GM23248 (cell line): ENCODE data around the gene MORC4. TPM values are rescaled to one million over a fixed set of nuclear protein-coding genes. Genes with fewer than 3 reads are reported as not detected.
A peak's percentile ranks its signal among the peaks of the same experiment; 100 is the strongest.

ENCODE experiments used
- DNase-seq: peaks from one replicate; pipeline ENCODE4 v3.0.0-alpha.2; 2015
- H2AFZ ChIP-seq: fragments of 200-600 bp; sonication (generic); 2 replicates; pipeline ENCODE4 v1.6.1; 2016; ENCODE audit warnings: antibody characterized with exemption
- H3F3A ChIP-seq: fragments of 200-600 bp; sonication (generic); 2 replicates; pipeline ENCODE4 v1.6.1; 2016; ENCODE audit warnings: mild to moderate bottlenecking, antibody characterized with exemption, mixed run types; ENCODE audit not compliant: insufficient read depth
- H3K27ac ChIP-seq: fragments of 200-600 bp; sonication (generic); 2 replicates; pipeline ENCODE4 v1.5.1; 2016; ENCODE audit warnings: mild to moderate bottlenecking
- H3K27me3 ChIP-seq: fragments of 200-600 bp; sonication (generic); replicated peaks from 2 replicates; pipeline ENCODE4 v1.6.1; 2016; ENCODE audit warnings: mild to moderate bottlenecking; ENCODE audit not compliant: insufficient read depth
- H3K36me3 ChIP-seq: fragments of 200-600 bp; sonication (generic); 2 replicates; pipeline ENCODE4 v1.6.1; 2016; ENCODE audit warnings: low read depth, mild to moderate bottlenecking
- H3K4me1 ChIP-seq: fragments of 200-600 bp; sonication (generic); 2 replicates; pipeline ENCODE4 v1.6.1; 2016; ENCODE audit warnings: mild to moderate bottlenecking; ENCODE audit not compliant: insufficient read depth
- H3K4me2 ChIP-seq: fragments of 200-600 bp; sonication (generic); one replicate; pipeline ENCODE4 v1.6.1; 2016; ENCODE audit warnings: mild to moderate bottlenecking; ENCODE audit not compliant: unreplicated experiment
- H3K4me3 ChIP-seq: fragments of 200-600 bp; sonication (generic); 2 replicates; pipeline ENCODE4 v1.5.1; 2016; ENCODE audit warnings: mild to moderate bottlenecking
- H3K79me2 ChIP-seq: fragments of 200-600 bp; sonication (generic); 2 replicates; pipeline ENCODE4 v1.6.1; 2016; ENCODE audit warnings: mild to moderate bottlenecking; ENCODE audit not compliant: insufficient read depth
- H3K9ac ChIP-seq: fragments of 200-600 bp; sonication (generic); 2 replicates; pipeline ENCODE4 v1.6.1; 2016; ENCODE audit warnings: mild to moderate bottlenecking
- H3K9me2 ChIP-seq: fragments of 200-600 bp; sonication (generic); 2 replicates; pipeline ENCODE4 v1.6.1; 2016; ENCODE audit warnings: mixed run types, mild to moderate bottlenecking, moderate library complexity; ENCODE audit not compliant: insufficient read depth
- H3K9me3 ChIP-seq: fragments of 200-600 bp; sonication (generic); one replicate; pipeline ENCODE4 v1.6.1; 2017; ENCODE audit warnings: low read depth
- H4K20me1 ChIP-seq: fragments of 200-600 bp; sonication (generic); 2 replicates; pipeline ENCODE4 v1.6.0; 2016; ENCODE audit not compliant: insufficient read depth
- EZH2 ChIP-seq: fragments of 200-600 bp; sonication (generic); IDR thresholded peaks from 2 replicates; pipeline ENCODE4 v1.6.1; 2018; ENCODE audit warnings: antibody characterized with exemption, mild to moderate bottlenecking; ENCODE audit not compliant: insufficient read depth, poor library complexity, severe bottlenecking
- EZH2phosphoT487 ChIP-seq: fragments of 200-600 bp; sonication (generic); IDR thresholded peaks from 2 replicates; pipeline ENCODE4 v1.6.1; 2018; ENCODE audit warnings: antibody characterized with exemption, moderate library complexity, mild to moderate bottlenecking, low read depth; ENCODE audit not compliant: insufficient read depth
- WGBS, 2 experiments: methylation state at CpG; one replicate each; pipeline ENCODE4 v1.1.6; 2015 to 2017; ENCODE audit warnings: low lambda C conversion rate in 2 of 2, low coverage in 1 of 2; ENCODE audit errors: missing lambda C conversion rate in 2 of 2; 5-methylcytosine and 5-hydroxymethylcytosine counted together
- in situ Hi-C: fragments of 300-500 bp; cut with MboI; formaldehyde crosslinking; loops from 2 replicates; pipeline ENCODE4 v1.15.0; 2020
- polyA plus RNA-seq: library from polyadenylated mRNA; unstranded; fragments of >200 nt; fragmentation: Nextera tagmentation; extraction: Ambion mirVana; gene quantifications from 2 replicates; pipeline ENCODE4 v1.2.1, GENCODE V29; 2016
- total RNA-seq: library from RNA; depleted of rRNA; stranded (reverse); fragments of >200 nt; shearing (Covaris generic); gene quantifications from 2 replicates; pipeline ENCODE4 v1.2.3, GENCODE V29; 2014

The MORC4 gene
- total and polyA plus RNA-seq, 2 experiments from 2014 or later = 12.3 to 23.7 TPM

- Histone ChIP-seq H3K9ac (no peak overlapping the region), H3K9me3 (no peaks in the 10 kb centered on the region), H3K36me3 (no peaks in the 10 kb centered on the region), H3K27ac (no peak overlapping the region), H3K4me1 (peaks cover 24% of the 10 kb centered on the region), H3K27me3 (no peaks in the 10 kb centered on the region), H3K79me2 (no peaks in the 10 kb centered on the region), H2AFZ (no peak overlapping the region), H3K9me2 (no peaks in the 10 kb centered on the region), H3F3A (peaks cover 9% of the 10 kb centered on the region; the same call in 1 of the 2 replicates), H3K4me2 (no peak overlapping the region), H4K20me1 (no peaks in the 10 kb centered on the region), H3K4me3 (no peak overlapping the region)
- DNase-seq = no peak
- in situ Hi-C loops = no loop called here
- 52 to 58% methylated on average over 2 of the region's 2 CpGs for WGBS, 2 experiments
- no peak for TF ChIP-seq EZH2phosphoT487
- no peak for TF ChIP-seq EZH2
These were observed 100.7 kb downstream of the MORC4 start for GRCh38 chrX:106899276-106899675.

GRCh38 chrX:106898462-106898861 is 101.5 kb downstream of the MORC4 start:
- Histone ChIP-seq H3K9me2 (no peaks in the 10 kb centered on the region), H3K9ac (no peak overlapping the region), H3F3A (peaks cover 9% of the 10 kb centered on the region; the same call in 1 of the 2 replicates), H4K20me1 (no peaks in the 10 kb centered on the region), H3K4me3 (no peak overlapping the region), H3K36me3 (no peaks in the 10 kb centered on the region), H3K4me1 (peaks cover 24% of the 10 kb centered on the region), H3K4me2 (no peak overlapping the region), H3K9me3 (no peaks in the 10 kb centered on the region), H3K27me3 (no peaks in the 10 kb centered on the region), H3K79me2 (no peaks in the 10 kb centered on the region), H3K27ac (no peak overlapping the region), H2AFZ (no peak overlapping the region)
- TF ChIP-seq EZH2phosphoT487 = no peak
- in situ Hi-C loops = no loop called here
- 80 to 88% methylated on average over 1 of the region's 1 CpG for WGBS, 2 experiments
- peak; percentile 55 for DNase-seq

- in situ Hi-C loops = no loop called here
- no peaks in the 10 kb centered on the region for H3K9me3 ChIP-seq
- peaks cover 9% of the 10 kb centered on the region; the same call in 1 of the 2 replicates for H3F3A ChIP-seq
- peaks cover 24% of the 10 kb centered on the region for H3K4me1 ChIP-seq
- 70 to 80% methylated on average over 4 to 6 of the region's 6 CpGs for WGBS, 2 experiments
- H3K27me3 ChIP-seq = no peaks in the 10 kb centered on the region
- H3K4me3 ChIP-seq = no peak overlapping the region
- H3K9ac ChIP-seq = no peak overlapping the region
- TF ChIP-seq EZH2phosphoT487 = no peak
- H2AFZ ChIP-seq = peak overlapping the region; percentile 62
- H3K79me2 ChIP-seq = no peaks in the 10 kb centered on the region
- DNase-seq = peak; percentile 68
- no peaks in the 10 kb centered on the region for H3K36me3 ChIP-seq
- no peaks in the 10 kb centered on the region for H4K20me1 ChIP-seq
- H3K4me2 ChIP-seq = no peak overlapping the region
- H3K27ac ChIP-seq = 0 out of 2 replicates have a peak overlapping the region, but pooled peaks have one; percentile 8
- H3K9me2 ChIP-seq = no peaks in the 10 kb centered on the region
These were observed 102.8 kb downstream of the MORC4 start for GRCh38 chrX:106897259-106897658.

- DNase-seq = peak; percentile 89
- Histone ChIP-seq H3K9ac (no peak overlapping the region), H3K27ac (peak overlapping the region; percentile 37), H3K9me3 (no peaks in the 10 kb centered on the region), H4K20me1 (no peaks in the 10 kb centered on the region), H3F3A (peaks cover 9% of the 10 kb centered on the region; the same call in 1 of the 2 replicates), H2AFZ (peak overlapping the region; percentile 26; the same call in 1 of the 2 replicates), H3K4me2 (peak overlapping the region; percentile 7), H3K27me3 (no peaks in the 10 kb centered on the region), H3K4me1 (peaks cover 24% of the 10 kb centered on the region), H3K79me2 (no peaks in the 10 kb centered on the region), H3K36me3 (no peaks in the 10 kb centered on the region), H3K9me2 (no peaks in the 10 kb centered on the region), H3K4me3 (no peak overlapping the region)
- in situ Hi-C loops = no loop called here
- WGBS, 2 experiments = 15 to 30% methylated on average over 2 to 3 of the region's 3 CpGs
- no peak for TF ChIP-seq EZH2phosphoT487
- no peak for TF ChIP-seq EZH2
These were observed 105.0 kb downstream of the MORC4 start for GRCh38 chrX:106894978-106895452.
